Left forelimb (tissue), 1 donor: ENCODE measurements around the gene APPBP2.

Experiments used
- DNase-seq: peaks from one replicate; pipeline ENCODE4 v3.0.0-alpha.2; 2018; ENCODE audit warnings: low spot score

Gene APPBP2

GRCh38 chr17:60395508-60396065, 130.5 kb downstream of the APPBP2 start:
- no peak for DNase-seq

GRCh38 chr17:60393840-60394723, 132.0 kb downstream of the APPBP2 start:
- DNase-seq = no peak
